Measurements from ENCODE around the gene ABO. TPM values are rescaled to one million over a fixed set of nuclear protein-coding genes. Genes with fewer than 3 reads are reported as not detected.
"Not testable (repeated sequence)": the region's sequence is repeated elsewhere in the genome, so short reads cannot be mapped to it uniquely, and the experiment has no call there.

Gene ABO
- total RNA-seq, 1 experiment from 2014 or later: not detected

- DNase-seq (ENCODE audit: low read depth): no peak
These were observed 68.7 kb downstream of the ABO start for GRCh38 chr9:133205996-133206931.

- not testable (repeated sequence) for DNase-seq (ENCODE audit: low read depth)
These were observed 69.5 kb downstream of the ABO start for GRCh38 chr9:133205481-133205887.

Other genes with a start within 250 kb of the ABO start
- 74.0 and 75.7 TPM in 2 replicates for gene GTF3C5, start 244.2 kb downstream of the ABO start, total RNA-seq (2014; rRNA removed)
- 0.51 and 0.57 TPM in 2 replicates for gene CEL, start 213.2 kb downstream of the ABO start, total RNA-seq (2014; rRNA removed)
- 15.5 and 17.8 TPM in 2 replicates for gene RALGDS, start 154.0 kb downstream of the ABO start, total RNA-seq (2014; rRNA removed)
- gene GBGT1, start 111.3 kb downstream of the ABO start, total RNA-seq (2014; rRNA removed): 0.34 and 1.3 TPM in 2 replicates
- not detected in 2 replicates for gene OBP2B, start 66.0 kb downstream of the ABO start, total RNA-seq (2014; rRNA removed)
- gene SURF6, start 61.0 kb upstream of the ABO start, total RNA-seq (2014; rRNA removed): 26.8 and 27.8 TPM in 2 replicates
- 28.5 and 30.5 TPM in 2 replicates for gene MED22, start 72.9 kb upstream of the ABO start, total RNA-seq (2014; rRNA removed)
- gene RPL7A, start 73.0 kb upstream of the ABO start, total RNA-seq (2014; rRNA removed): 2,137 and 2,163 TPM in 2 replicates
- gene SURF1, start 81.3 kb upstream of the ABO start, total RNA-seq (2014; rRNA removed): 12.2 and 22.8 TPM in 2 replicates
- gene SURF2, start 81.3 kb upstream of the ABO start, total RNA-seq (2014; rRNA removed): 25.3 and 29.6 TPM in 2 replicates
- 456 and 465 TPM in 2 replicates for gene SURF4, start 100.9 kb upstream of the ABO start, total RNA-seq (2014; rRNA removed)
- 0.45 and 1.4 TPM in 2 replicates for gene STKLD1, start 101.2 kb upstream of the ABO start, total RNA-seq (2014; rRNA removed)
- 21.0 and 23.6 TPM in 2 replicates for gene REXO4, start 142.8 kb upstream of the ABO start, total RNA-seq (2014; rRNA removed)
- 1.6 and 2.3 TPM in 2 replicates for gene ADAMTS13, start 147.2 kb upstream of the ABO start, total RNA-seq (2014; rRNA removed)
- gene CACFD1, start 184.8 kb upstream of the ABO start, total RNA-seq (2014; rRNA removed): 7.4 and 8.2 TPM in 2 replicates
- 16.6 and 19.1 TPM in 2 replicates for gene SLC2A6, start 203.9 kb upstream of the ABO start, total RNA-seq (2014; rRNA removed)
- 0.63 TPM in 1 of 2 replicates, not detected in the other for gene MYMK, start 249.8 kb upstream of the ABO start, total RNA-seq (2014; rRNA removed)

Measured in LHCN-M2 (cell line).